Fibroblast of skin of left biceps (primary cell): ENCODE data around the gene ACOT8.
A peak's percentile ranks its signal among the peaks of the same experiment; 100 is the strongest.
"Not testable (repeated sequence)": the region's sequence is repeated elsewhere in the genome, so short reads cannot be mapped to it uniquely, and the experiment has no call there.

Source experiments
- DNase-seq, 2 experiments: peaks; one replicate each; pipeline ENCODE4 v3.0.0-alpha.2; 2013; ENCODE audit warnings: low read depth in 2 of 2

The ACOT8 gene

GRCh38 chr20:45853484-45853883, 3.7 kb downstream of the ACOT8 start:
- no peak for DNase-seq

- no peak for DNase-seq
These were observed 4.9 kb downstream of the ACOT8 start for GRCh38 chr20:45852326-45852725.

- no peak for DNase-seq
These were observed 5.7 kb downstream of the ACOT8 start for GRCh38 chr20:45851501-45851900.

- DNase-seq: no peak
These were observed 6.3 kb downstream of the ACOT8 start for GRCh38 chr20:45850926-45851325.

- no peak for DNase-seq
These were observed 7.0 kb downstream of the ACOT8 start for GRCh38 chr20:45850238-45850637.

- DNase-seq: no peak
These were observed 8.1 kb downstream of the ACOT8 start for GRCh38 chr20:45848969-45849582.

GRCh38 chr20:45848421-45848820, 8.8 kb downstream of the ACOT8 start:
- no peak for DNase-seq

- no peak for DNase-seq
These were observed 11.7 kb downstream of the ACOT8 start for GRCh38 chr20:45845452-45845851.

GRCh38 chr20:45843506-45843905, 13.7 kb downstream of the ACOT8 start:
- no peak for DNase-seq

GRCh38 chr20:45842169-45842812, 14.9 kb downstream of the ACOT8 start:
- DNase-seq: no peak

- DNase-seq: no peak
These were observed 15.6 kb downstream of the ACOT8 start for GRCh38 chr20:45841407-45842129.

GRCh38 chr20:45840700-45841198, 16.4 kb downstream of the ACOT8 start:
- DNase-seq: no peak

GRCh38 chr20:45836841-45837240, 20.4 kb downstream of the ACOT8 start:
- no peak for DNase-seq

- DNase-seq: no peak
These were observed 21.4 kb downstream of the ACOT8 start for GRCh38 chr20:45835825-45836224.

GRCh38 chr20:45835329-45835765, 21.8 kb downstream of the ACOT8 start:
- DNase-seq: no peak

GRCh38 chr20:45834797-45835161, 22.4 kb downstream of the ACOT8 start:
- no peak for DNase-seq

- peak in 1 of 2 experiments; percentile 37 for DNase-seq
These were observed 23.1 kb downstream of the ACOT8 start for GRCh38 chr20:45833883-45834796.

- DNase-seq: peak; percentile 73 to 80
These were observed 23.9 kb downstream of the ACOT8 start, which contains the start of gene SNX21 for GRCh38 chr20:45833030-45833882. TSS of gene SNX21 (plus strand) at chr20:45833799. CDS start at chr20:45833920, 121 bp downstream.

- DNase-seq: no peak
These were observed 24.6 kb downstream of the ACOT8 start for GRCh38 chr20:45832619-45833018.

GRCh38 chr20:45829673-45830106, 27.5 kb downstream of the ACOT8 start:
- DNase-seq: not testable (repeated sequence)

- no peak for DNase-seq
These were observed 28.6 kb downstream of the ACOT8 start for GRCh38 chr20:45828589-45828988.
